Esophagus squamous epithelium (tissue), 4 donors: Measurements from ENCODE around the gene ANO10.

ENCODE experiments used
- POLR2A ChIP-seq, 4 donors: fragments of 450-650 bp; IDR thresholded peaks; one replicate each; pipeline ENCODE4 v1.6.1; 2017; ENCODE audit warnings: antibody characterized with exemption in 4 of 4, mild to moderate bottlenecking in 4 of 4, moderate library complexity in 3 of 4
- TF ChIP-seq, protein P1 (sequence below), 6 experiments: fragments of 450-650 bp in 4 of 6; fragments of 200-600 bp in 2 of 6; sonication (generic) in 2 of 6; IDR thresholded peaks; one replicate each; pipeline ENCODE4 v1.5.1; 2016 to 2019; ENCODE audit warnings: antibody characterized with exemption in 6 of 6, mild to moderate bottlenecking in 4 of 6, moderate library complexity in 4 of 6

DNA sequence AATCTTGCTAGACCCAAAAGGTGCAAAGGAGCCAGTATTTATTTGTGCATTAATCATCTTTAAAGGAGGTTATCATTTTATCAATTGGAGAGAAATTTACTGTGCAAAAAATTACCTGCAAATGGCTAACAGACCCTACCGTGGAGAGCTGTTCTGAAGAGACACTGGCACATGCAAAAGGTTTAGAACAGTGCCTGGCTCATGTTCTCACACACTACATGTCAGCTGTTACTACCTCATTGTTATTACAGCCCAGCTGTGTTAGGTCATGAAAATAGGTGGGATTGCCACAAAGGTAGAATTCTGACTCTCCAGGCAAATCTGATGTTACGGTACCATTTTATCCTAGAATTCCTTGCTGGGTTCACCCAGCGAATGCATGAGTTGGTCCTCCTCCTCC, 198.2 kb downstream of the ANO10 start:
- TF ChIP-seq, protein P1, sequence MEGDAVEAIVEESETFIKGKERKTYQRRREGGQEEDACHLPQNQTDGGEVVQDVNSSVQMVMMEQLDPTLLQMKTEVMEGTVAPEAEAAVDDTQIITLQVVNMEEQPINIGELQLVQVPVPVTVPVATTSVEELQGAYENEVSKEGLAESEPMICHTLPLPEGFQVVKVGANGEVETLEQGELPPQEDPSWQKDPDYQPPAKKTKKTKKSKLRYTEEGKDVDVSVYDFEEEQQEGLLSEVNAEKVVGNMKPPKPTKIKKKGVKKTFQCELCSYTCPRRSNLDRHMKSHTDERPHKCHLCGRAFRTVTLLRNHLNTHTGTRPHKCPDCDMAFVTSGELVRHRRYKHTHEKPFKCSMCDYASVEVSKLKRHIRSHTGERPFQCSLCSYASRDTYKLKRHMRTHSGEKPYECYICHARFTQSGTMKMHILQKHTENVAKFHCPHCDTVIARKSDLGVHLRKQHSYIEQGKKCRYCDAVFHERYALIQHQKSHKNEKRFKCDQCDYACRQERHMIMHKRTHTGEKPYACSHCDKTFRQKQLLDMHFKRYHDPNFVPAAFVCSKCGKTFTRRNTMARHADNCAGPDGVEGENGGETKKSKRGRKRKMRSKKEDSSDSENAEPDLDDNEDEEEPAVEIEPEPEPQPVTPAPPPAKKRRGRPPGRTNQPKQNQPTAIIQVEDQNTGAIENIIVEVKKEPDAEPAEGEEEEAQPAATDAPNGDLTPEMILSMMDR (IDR thresholded peaks at IDR 0.05): no peak
- TF ChIP-seq POLR2A (IDR thresholded peaks at IDR 0.05): no peak
